Measurements from ENCODE around the gene ARL6IP6. TPM values are rescaled to one million over a fixed set of nuclear protein-coding genes. Genes with fewer than 3 reads are reported as not detected.

The ARL6IP6 gene
- total RNA-seq, 1 donor from 2014 or later = 32.0 TPM

DNA sequence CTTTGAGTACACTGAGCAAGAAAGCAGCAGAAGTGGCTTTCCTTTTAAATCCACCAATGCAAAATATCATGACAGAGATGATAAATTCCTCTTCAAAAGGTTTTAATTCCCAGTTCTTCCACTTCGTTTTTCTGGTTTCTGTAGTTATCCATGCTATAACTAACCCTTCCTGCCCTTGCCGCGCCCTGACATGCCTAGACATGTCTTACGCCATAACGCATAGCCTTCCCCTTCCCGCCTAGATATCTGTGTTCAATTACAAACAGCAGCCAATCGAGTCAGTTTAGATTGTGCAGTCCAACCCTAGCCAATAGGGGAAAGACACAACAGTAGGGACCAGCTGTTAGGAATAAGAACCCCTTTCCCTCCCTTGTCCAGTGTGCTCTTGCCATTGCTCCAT lies 17.2 kb upstream of the ARL6IP6 start:
- no peaks in the 10 kb centered on the region for H3K36me3 ChIP-seq (ENCODE audit: control insufficient read depth, insufficient read depth, low read length)
- H3K27me3 ChIP-seq (ENCODE audit: control insufficient read depth, insufficient read depth, low read length) = no peaks in the 10 kb centered on the region
- TF ChIP-seq, protein P1, sequence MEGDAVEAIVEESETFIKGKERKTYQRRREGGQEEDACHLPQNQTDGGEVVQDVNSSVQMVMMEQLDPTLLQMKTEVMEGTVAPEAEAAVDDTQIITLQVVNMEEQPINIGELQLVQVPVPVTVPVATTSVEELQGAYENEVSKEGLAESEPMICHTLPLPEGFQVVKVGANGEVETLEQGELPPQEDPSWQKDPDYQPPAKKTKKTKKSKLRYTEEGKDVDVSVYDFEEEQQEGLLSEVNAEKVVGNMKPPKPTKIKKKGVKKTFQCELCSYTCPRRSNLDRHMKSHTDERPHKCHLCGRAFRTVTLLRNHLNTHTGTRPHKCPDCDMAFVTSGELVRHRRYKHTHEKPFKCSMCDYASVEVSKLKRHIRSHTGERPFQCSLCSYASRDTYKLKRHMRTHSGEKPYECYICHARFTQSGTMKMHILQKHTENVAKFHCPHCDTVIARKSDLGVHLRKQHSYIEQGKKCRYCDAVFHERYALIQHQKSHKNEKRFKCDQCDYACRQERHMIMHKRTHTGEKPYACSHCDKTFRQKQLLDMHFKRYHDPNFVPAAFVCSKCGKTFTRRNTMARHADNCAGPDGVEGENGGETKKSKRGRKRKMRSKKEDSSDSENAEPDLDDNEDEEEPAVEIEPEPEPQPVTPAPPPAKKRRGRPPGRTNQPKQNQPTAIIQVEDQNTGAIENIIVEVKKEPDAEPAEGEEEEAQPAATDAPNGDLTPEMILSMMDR (IDR thresholded peaks at IDR 0.05; ENCODE audit: insufficient read depth, low read length, poor library complexity, severe bottlenecking) = no peak
- H3K4me3 ChIP-seq (ENCODE audit: low read depth, low read length) = no peak overlapping the region
- no peak for DNase-seq (ENCODE audit: low read depth)

DNA sequence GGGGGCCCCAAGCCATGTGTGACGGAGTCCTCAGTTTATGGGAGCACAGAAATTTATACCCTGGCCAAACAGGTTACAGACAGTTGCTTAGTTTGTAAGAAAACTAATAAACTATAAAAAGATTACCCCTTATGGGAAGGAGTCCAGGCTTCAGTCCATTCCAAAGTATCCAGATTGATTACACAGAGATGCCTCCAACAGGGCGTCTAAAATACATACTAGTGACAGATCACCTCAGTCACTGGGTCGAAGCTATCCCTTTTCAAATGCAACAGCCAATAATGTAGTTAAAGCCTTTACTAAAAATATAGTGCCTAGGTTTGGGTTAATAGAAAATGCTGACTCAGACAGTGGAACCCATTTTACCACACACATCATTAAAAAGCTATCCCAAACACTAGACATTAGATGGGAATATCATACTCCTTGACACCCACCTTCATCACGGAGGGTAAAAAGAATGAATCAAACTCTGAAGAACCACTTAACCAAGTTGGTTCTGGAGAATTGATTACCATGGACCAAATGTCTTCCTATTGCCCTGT lies 11.9 kb upstream of the ARL6IP6 start:
- no peak for DNase-seq (ENCODE audit: low read depth)
- no peak overlapping the region for H3K4me3 ChIP-seq (ENCODE audit: low read depth, low read length)
- H3K36me3 ChIP-seq (ENCODE audit: control insufficient read depth, insufficient read depth, low read length) = no peaks in the 10 kb centered on the region
- TF ChIP-seq, protein P1 (IDR thresholded peaks at IDR 0.05; ENCODE audit: insufficient read depth, low read length, poor library complexity, severe bottlenecking) = no peak
- H3K27me3 ChIP-seq (ENCODE audit: control insufficient read depth, insufficient read depth, low read length) = no peaks in the 10 kb centered on the region

DNA sequence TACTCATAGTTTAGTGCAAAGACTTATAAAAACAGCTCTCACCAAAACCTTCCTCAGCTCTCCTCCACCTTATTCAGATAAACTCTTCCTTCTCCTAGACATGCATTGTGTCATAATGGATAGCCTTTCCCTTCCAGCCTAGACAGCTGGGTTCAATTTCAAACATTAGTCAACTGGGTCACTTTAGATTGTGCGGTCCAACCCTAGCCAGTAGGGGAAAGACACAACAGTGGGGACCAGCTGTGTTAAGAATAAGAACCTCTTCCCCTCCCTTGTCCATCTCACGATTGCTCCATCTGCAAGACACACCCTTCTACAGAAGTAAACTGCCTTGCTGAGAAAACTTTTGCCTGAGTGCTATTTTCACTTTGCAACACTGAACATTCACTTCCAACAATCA lies 9.7 kb upstream of the ARL6IP6 start:
- H3K4me3 ChIP-seq (ENCODE audit: low read depth, low read length) = no peak overlapping the region
- no peaks in the 10 kb centered on the region for H3K36me3 ChIP-seq (ENCODE audit: control insufficient read depth, insufficient read depth, low read length)
- TF ChIP-seq, protein P1 (IDR thresholded peaks at IDR 0.05; ENCODE audit: insufficient read depth, low read length, poor library complexity, severe bottlenecking) = no peak
- DNase-seq (ENCODE audit: low read depth) = no peak
- no peaks in the 10 kb centered on the region for H3K27me3 ChIP-seq (ENCODE audit: control insufficient read depth, insufficient read depth, low read length)

DNA sequence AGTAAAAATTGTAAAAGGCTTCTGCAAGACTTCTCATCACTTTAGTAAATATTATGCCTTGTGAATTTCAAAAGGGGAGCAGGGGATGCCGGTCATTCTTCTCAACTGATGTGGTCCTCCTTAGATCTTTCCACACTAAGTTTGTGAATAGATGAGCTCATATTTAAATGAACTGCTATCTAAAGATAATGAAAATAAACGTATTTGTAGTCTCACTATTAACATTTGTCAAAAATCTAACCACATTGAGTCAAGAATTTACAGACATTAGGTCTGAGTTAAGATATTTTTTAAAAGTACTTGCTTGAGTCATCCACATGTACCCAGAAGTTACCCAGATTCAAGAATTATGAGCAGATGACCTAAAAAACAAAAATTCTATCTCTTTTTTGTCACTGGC lies 7.7 kb upstream of the ARL6IP6 start:
- H3K27me3 ChIP-seq (ENCODE audit: control insufficient read depth, insufficient read depth, low read length) = no peaks in the 10 kb centered on the region
- TF ChIP-seq, protein P1 (IDR thresholded peaks at IDR 0.05; ENCODE audit: insufficient read depth, low read length, poor library complexity, severe bottlenecking) = no peak
- DNase-seq (ENCODE audit: low read depth) = no peak
- no peak overlapping the region for H3K4me3 ChIP-seq (ENCODE audit: low read depth, low read length)
- no peaks in the 10 kb centered on the region for H3K36me3 ChIP-seq (ENCODE audit: control insufficient read depth, insufficient read depth, low read length)

DNA sequence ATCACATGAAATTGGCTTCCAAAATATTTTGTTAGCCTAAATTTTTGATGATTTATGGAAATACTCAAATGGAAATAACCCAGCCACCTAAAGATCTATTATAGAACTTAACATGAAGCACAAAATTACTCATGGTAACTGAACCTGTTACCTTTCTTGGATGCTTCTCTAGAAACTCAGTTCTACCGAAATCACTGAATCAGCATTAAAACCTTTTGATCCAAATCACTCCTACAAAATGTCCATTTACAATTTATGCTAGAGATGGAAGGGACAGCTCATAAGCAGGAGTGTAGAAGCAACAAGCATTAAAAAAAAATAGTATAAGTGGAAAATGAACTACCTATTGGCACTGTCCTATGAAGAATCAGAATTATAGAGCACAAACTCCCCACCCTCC lies 3.3 kb upstream of the ARL6IP6 start:
- H3K4me3 ChIP-seq (ENCODE audit: low read depth, low read length) = no peak overlapping the region
- TF ChIP-seq, protein P1 (IDR thresholded peaks at IDR 0.05; ENCODE audit: insufficient read depth, low read length, poor library complexity, severe bottlenecking) = no peak
- no peak for DNase-seq (ENCODE audit: low read depth)
- no peaks in the 10 kb centered on the region for H3K36me3 ChIP-seq (ENCODE audit: control insufficient read depth, insufficient read depth, low read length)
- no peaks in the 10 kb centered on the region for H3K27me3 ChIP-seq (ENCODE audit: control insufficient read depth, insufficient read depth, low read length)

DNA sequence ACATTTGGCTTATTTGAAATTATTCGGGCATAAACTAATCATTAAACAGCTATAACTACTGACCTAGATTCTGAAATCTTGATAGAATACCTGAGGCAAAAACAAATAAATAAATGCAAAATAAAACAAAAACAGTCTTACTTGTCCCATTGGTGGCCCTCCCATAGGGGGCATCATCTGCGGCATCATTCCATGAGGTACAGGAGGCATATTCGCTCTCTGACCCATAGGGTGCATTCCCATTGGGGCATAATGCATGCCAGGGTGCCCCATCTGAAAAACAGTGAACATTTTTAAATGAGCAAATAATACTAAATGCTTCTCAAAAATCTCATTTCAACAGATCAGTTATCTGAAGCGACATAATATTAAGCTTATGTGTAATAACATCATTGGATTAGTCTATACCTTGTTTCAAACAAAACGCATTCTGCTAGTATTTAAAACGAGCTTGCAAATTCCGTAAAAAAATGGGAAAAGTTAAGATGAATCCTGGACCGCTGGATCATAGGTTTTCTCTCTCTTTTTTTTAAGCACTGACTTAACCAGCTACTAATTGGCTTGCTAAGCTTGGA lies 2.5 kb upstream of the ARL6IP6 start:
- Histone ChIP-seq H3K4me3 (ENCODE audit: low read depth, low read length) (peak overlapping the region; percentile 90), H3K27me3 (ENCODE audit: control insufficient read depth, insufficient read depth, low read length) (no peaks in the 10 kb centered on the region), H3K36me3 (ENCODE audit: control insufficient read depth, insufficient read depth, low read length) (no peaks in the 10 kb centered on the region)
- TF ChIP-seq, protein P1 (IDR thresholded peaks at IDR 0.05; ENCODE audit: insufficient read depth, low read length, poor library complexity, severe bottlenecking) = peak; percentile 66
- DNase-seq (ENCODE audit: low read depth) = no peak

Measured in kidney epithelial cell (primary cell).